Measurements from ENCODE around the gene CCDC91. TPM values are rescaled to one million over a fixed set of nuclear protein-coding genes. Genes with fewer than 3 reads are reported as not detected.

Gene CCDC91
- total and polyA plus RNA-seq, 9 of the 15 experiments (the other 6 are each of a cell fraction or from before 2014, with no cell fraction given), result 10.1 to 31.1 (median 26.3) TPM

DNA sequence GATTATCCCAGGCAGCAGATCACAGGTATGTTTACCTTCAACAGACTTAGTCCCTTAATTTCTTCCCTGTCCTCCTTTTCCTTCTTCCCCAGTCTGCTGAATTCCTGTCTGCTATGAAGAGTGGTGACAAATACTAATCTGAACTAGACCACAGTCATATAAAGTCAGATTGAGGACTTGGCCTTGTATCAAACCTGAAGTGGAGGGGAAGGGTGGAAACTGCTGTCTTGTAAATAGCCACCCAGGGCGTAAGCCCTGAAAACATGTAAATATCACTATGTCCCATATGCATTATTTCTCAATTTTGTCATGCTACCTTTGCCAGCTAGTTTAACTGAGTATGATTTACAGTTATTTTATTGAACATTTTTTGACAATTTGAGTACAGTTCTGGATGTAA is 368.0 kb downstream of the CCDC91 start:
- Histone ChIP-seq H3K9me3 (replicated peaks; ENCODE audit: control insufficient read depth, insufficient read depth, low read depth, low read length) (no peaks in the 10 kb centered on the region), H3K79me2 (ENCODE audit: control insufficient read depth, insufficient read depth, low read length) (no peaks in the 10 kb centered on the region), H3K36me3 (ENCODE audit: control insufficient read depth, insufficient read depth, low read length) (no peaks in the 10 kb centered on the region), H3K4me2 (ENCODE audit: insufficient read depth, low read length) (no peak overlapping the region), H3K4me1 (replicated peaks in 1 of 2; ENCODE audit: control insufficient read depth in 2 of 2, insufficient read depth in 2 of 2, low read length in 2 of 2) (no peaks in the 10 kb centered on the region), H2AFZ (ENCODE audit: low read depth, low read length) (no peak overlapping the region), H3K4me3 (no peak overlapping the region), H3K27ac (ENCODE audit: extremely low read depth, low read depth, low read length) (no peak overlapping the region), H3K27me3 (ENCODE audit: control insufficient read depth in 2 of 2, insufficient read depth in 2 of 2, low read length in 2 of 2) (no peaks in the 10 kb centered on the region), H3K9ac (ENCODE audit: insufficient read depth in 1 of 2, low read depth in 2 of 2, low read length in 2 of 2) (no peak overlapping the region), H4K20me1 (replicated peaks; ENCODE audit: control insufficient read depth, insufficient read depth, low read length) (no peaks in the 10 kb centered on the region), H3K9me1 (ENCODE audit: control insufficient read depth, insufficient read depth, low read length) (no peaks in the 10 kb centered on the region)
- BruUV-seq (replicated peaks), result no TSS peak
- intact Hi-C loops (cut with micrococcal nuclease) (no loop called here), in situ Hi-C loops (cut with MboI) (no loop called here)
- 79% methylated on average over 1 of the region's 1 CpG for WGBS (ENCODE audit: insufficient coverage, low coverage, missing lambda C conversion rate)
- no peak for ATAC-seq
- FAIRE-seq, result no peak
- TF ChIP-seq CC2D1A (IDR thresholded peaks at IDR 0.05) (no peak), TEAD2 (tag; IDR thresholded peaks at IDR 0.05) (no peak), ZNF830 (CRISPR knock-in tag; IDR thresholded peaks at IDR 0.05) (no peak), MBD2 (IDR thresholded peaks at IDR 0.05; ENCODE audit: borderline replicate concordance, low read depth) (no peak), NR1H2 (CRISPR knock-in tag; IDR thresholded peaks at IDR 0.05) (no peak), HMG20A (CRISPR knock-in tag; conservative IDR thresholded peaks at IDR 0.05) (no peak), IFI16 (CRISPR knock-in tag; IDR thresholded peaks at IDR 0.05) (no peak), MAFF (IDR thresholded peaks at IDR 0.05; ENCODE audit: low read length) (no peak), KDM2B (CRISPR knock-in tag; IDR thresholded peaks at IDR 0.05) (no peak), NR2F6 (CRISPR knock-in tag; IDR thresholded peaks at IDR 0.05) (no peak), MTA3 (IDR thresholded peaks at IDR 0.05; ENCODE audit: borderline replicate concordance) (no peak), PHF8 (IDR thresholded peaks at IDR 0.05; ENCODE audit: borderline replicate concordance, low read length) (no peak), STAG1 (CRISPR knock-in tag; IDR thresholded peaks at IDR 0.05; ENCODE audit: borderline replicate concordance) (no peak), SMAD2 (IDR thresholded peaks at IDR 0.05; ENCODE audit: low read depth, low read length) (no peak)
- TF ChIP-seq, protein P1, sequence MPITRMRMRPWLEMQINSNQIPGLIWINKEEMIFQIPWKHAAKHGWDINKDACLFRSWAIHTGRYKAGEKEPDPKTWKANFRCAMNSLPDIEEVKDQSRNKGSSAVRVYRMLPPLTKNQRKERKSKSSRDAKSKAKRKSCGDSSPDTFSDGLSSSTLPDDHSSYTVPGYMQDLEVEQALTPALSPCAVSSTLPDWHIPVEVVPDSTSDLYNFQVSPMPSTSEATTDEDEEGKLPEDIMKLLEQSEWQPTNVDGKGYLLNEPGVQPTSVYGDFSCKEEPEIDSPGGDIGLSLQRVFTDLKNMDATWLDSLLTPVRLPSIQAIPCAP (CRISPR knock-in tag; IDR thresholded peaks at IDR 0.05; ENCODE audit: borderline replicate concordance), result no peak
- TF ChIP-seq, protein P2, sequence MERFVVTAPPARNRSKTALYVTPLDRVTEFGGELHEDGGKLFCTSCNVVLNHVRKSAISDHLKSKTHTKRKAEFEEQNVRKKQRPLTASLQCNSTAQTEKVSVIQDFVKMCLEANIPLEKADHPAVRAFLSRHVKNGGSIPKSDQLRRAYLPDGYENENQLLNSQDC (CRISPR knock-in tag; IDR thresholded peaks at IDR 0.05), result no peak
- TF ChIP-seq, protein P3, sequence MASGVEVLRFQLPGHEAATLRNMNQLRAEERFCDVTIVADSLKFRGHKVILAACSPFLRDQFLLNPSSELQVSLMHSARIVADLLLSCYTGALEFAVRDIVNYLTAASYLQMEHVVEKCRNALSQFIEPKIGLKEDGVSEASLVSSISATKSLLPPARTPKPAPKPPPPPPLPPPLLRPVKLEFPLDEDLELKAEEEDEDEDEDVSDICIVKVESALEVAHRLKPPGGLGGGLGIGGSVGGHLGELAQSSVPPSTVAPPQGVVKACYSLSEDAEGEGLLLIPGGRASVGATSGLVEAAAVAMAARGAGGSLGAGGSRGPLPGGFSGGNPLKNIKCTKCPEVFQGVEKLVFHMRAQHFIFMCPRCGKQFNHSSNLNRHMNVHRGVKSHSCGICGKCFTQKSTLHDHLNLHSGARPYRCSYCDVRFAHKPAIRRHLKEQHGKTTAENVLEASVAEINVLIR (CRISPR knock-in tag; IDR thresholded peaks at IDR 0.05), result no peak
- DNase-seq (ENCODE audit: extremely low read depth in 1 of 4, low spot score in 3 of 4), result no peak
- ChIA-PET CTCF (ENCODE audit: low intra/inter-chr PET ratio) (no interaction called here), POLR2A (no interaction called here)
